Measurements from ENCODE around the gene SMIM41. TPM values are rescaled to one million over a fixed set of nuclear protein-coding genes. Genes with fewer than 3 reads are reported as not detected.
A peak's percentile ranks its signal among the peaks of the same experiment; 100 is the strongest.

The SMIM41 gene
- polyA plus RNA-seq, 2 of the 4 experiments (the other 2 are of a cell fraction) = not detected

DNA sequence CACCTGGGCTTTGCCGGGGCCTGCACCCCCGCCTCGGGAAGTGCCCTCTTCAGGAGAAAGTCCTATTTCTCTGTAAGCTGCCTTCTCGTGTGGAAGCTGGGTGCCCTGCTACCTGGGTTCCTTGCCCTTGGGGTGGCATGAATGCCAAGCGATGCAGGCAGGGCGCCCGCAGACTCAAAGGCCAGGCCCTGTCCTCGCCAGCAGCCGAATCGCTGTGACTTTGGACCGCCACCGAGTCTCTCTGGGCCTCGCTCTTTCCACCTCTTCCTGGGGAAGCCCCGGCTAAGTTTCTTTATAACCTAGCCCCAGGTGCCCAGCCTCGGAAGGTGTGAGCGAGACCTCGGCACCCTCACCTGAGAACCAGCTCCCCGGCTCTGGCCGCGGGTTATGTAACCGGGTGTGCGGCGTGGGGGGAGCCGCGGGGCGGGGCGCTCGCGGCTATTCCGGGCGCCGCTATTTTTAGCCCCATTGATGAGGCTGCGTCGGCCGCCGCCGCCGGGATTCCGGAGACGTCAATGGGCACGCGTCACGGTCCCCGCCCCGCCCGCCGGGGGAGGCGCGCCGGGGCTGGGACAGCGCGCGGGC is 42.8 kb upstream of the SMIM41 start:
- peak overlapping the region; percentile 70 for H3K4me3 ChIP-seq
- WGBS (ENCODE audit: missing lambda C conversion rate) = 41% methylated on average over 17 of the region's 53 CpGs
- CTCF ChIA-PET = interaction anchor here (0.6 to 41.8 kb wide), 4 partner anchors 12 to 93 kb away, joined by 3 to 1730 read pairs (median 985); partner anchors contain the start of genes ATG101, NR4A1, SMIM41 and TAMALIN

DNA sequence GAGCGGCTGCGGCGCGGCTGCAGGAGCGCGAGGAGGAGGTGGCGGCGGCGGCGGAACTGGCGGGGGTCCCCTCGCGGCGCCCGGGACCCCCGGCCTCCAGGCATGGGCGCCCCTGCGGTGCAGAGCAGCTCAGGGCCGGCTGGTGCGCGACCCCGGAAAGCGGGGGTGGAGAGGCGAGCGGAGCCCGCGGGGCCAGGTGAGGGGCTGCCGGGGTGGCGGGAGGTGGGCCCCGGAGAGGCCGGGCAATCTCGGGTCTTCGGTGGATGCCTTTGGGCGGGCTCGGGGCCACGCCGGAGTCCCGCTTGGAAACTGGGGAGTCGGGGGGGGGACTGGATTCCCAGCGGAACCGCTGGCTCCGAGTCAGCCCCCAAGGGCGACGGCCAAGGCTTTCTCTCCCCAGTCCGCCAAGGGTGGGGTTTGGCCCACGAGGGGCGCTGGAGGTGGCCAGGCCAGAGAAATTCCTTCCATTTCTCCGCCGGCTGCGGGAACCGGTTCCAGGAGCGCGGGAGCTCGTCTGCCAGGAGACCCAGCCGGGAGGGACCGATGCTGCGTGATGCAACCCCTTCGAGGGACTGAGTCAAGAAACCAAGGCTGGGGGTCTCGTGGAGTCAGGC is 42.1 kb upstream of the SMIM41 start:
- CTCF ChIA-PET = interaction anchor here (1.3 to 41.8 kb wide), 4 partner anchors 12 to 84 kb away, joined by 4 to 1730 read pairs (median 985); partner anchors contain the start of genes ATG101, NR4A1, SMIM41 and TAMALIN
- H3K9me3 ChIP-seq = no peaks in the 10 kb centered on the region
- TF ChIP-seq, protein P1, sequence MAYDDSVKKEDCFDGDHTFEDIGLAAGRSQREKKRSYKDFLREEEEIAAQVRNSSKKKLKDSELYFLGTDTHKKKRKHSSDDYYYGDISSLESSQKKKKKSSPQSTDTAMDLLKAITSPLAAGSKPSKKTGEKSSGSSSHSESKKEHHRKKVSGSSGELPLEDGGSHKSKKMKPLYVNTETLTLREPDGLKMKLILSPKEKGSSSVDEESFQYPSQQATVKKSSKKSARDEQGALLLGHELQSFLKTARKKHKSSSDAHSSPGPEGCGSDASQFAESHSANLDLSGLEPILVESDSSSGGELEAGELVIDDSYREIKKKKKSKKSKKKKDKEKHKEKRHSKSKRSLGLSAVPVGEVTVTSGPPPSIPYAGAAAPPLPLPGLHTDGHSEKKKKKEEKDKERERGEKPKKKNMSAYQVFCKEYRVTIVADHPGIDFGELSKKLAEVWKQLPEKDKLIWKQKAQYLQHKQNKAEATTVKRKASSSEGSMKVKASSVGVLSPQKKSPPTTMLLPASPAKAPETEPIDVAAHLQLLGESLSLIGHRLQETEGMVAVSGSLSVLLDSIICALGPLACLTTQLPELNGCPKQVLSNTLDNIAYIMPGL (CRISPR knock-in tag; IDR thresholded peaks at IDR 0.05; ENCODE audit: borderline replicate concordance) = peak; percentile 73; the same call in 1 of the 2 replicates
- TF ChIP-seq HOXB5 (CRISPR knock-in tag; IDR thresholded peaks at IDR 0.05) (no peak; the same call in 1 of the 2 replicates), KDM5A (IDR thresholded peaks at IDR 0.05) (no peak), FOSL2 (IDR thresholded peaks at IDR 0.05) (no peak), FOSL2 (CRISPR knock-in tag; IDR thresholded peaks at IDR 0.05) (no peak), POLR2A (IDR thresholded peaks at IDR 0.05; ENCODE audit: low read length) (no peak), CBX2 (IDR thresholded peaks at IDR 0.05; ENCODE audit: borderline replicate concordance, low read depth) (no peak), RNF2 (IDR thresholded peaks at IDR 0.05; ENCODE audit: borderline replicate concordance, low read depth) (no peak), EHF (CRISPR knock-in tag; IDR thresholded peaks at IDR 0.05) (peak; percentile 71; the same call in 1 of the 2 replicates), HOXB13 (CRISPR knock-in tag; IDR thresholded peaks at IDR 0.05; ENCODE audit: low read depth) (no peak), ESRRA (IDR thresholded peaks at IDR 0.05; ENCODE audit: borderline replicate concordance, low read length) (no peak), FOXS1 (CRISPR knock-in tag; IDR thresholded peaks at IDR 0.05) (no peak), NFE2L2 (conservative IDR thresholded peaks at IDR 0.05; ENCODE audit: low read length) (no peak)

More for the DNA sequence above, 42.8 kb upstream of the SMIM41 start:
- Histone ChIP-seq H3K27ac (peak overlapping the region; percentile 81 to 93), H3K9me3 (no peaks in the 10 kb centered on the region), H3K4me1 (peaks cover 20% of the 10 kb centered on the region), H3K4me2 (peak overlapping the region; percentile 96)
- peak; percentile 67 to 83 for DNase-seq (ENCODE audit: low read depth in 1 of 2, low spot score in 1 of 2)
- peak; percentile 30 to 49; a peak in 5 of 6 replicates for ATAC-seq
- POLR2A ChIA-PET = interaction anchor here (3.8 kb wide), 1 partner anchor 15 kb away, joined by 19 read pairs; the partner anchor contains the start of gene NR4A1
- TF ChIP-seq NR3C1 (IDR thresholded peaks at IDR 0.05) (no peak), RCOR1 (IDR thresholded peaks at IDR 0.05; ENCODE audit: low read depth, low read length) (no peak), NFE2L2 (conservative IDR thresholded peaks at IDR 0.05; ENCODE audit: low read length) (no peak), RNF2 (IDR thresholded peaks at IDR 0.05; ENCODE audit: borderline replicate concordance, low read depth) (no peak), CEBPB (IDR thresholded peaks at IDR 0.05) (no peak), POLR2AphosphoS2 (conservative IDR thresholded peaks at IDR 0.05; ENCODE audit: low read length) (no peak), HOXB5 (CRISPR knock-in tag; IDR thresholded peaks at IDR 0.05) (no peak), POLR2A (IDR thresholded peaks at IDR 0.05; ENCODE audit: low read length) (no peak), HOXB13 (CRISPR knock-in tag; IDR thresholded peaks at IDR 0.05; ENCODE audit: low read depth) (peak; percentile 10; the same call in 1 of the 2 replicates), MAFK (IDR thresholded peaks at IDR 0.05; ENCODE audit: partially characterized antibody) (no peak), CBX8 (IDR thresholded peaks at IDR 0.05) (no peak), HOXA7 (CRISPR knock-in tag; IDR thresholded peaks at IDR 0.05) (no peak), ZC3H11A (IDR thresholded peaks at IDR 0.05) (no peak), MAZ (IDR thresholded peaks at IDR 0.05; ENCODE audit: borderline replicate concordance, low read depth, low read length) (peak; percentile 95), ZSCAN20 (CRISPR knock-in tag; IDR thresholded peaks at IDR 0.05) (peak; percentile 82; the same call in 1 of the 2 replicates), HEYL (CRISPR knock-in tag; IDR thresholded peaks at IDR 0.05) (0 out of 2 replicates have a peak, but pooled peaks have one; percentile 30), GATA3 (IDR thresholded peaks at IDR 0.05; ENCODE audit: borderline replicate concordance) (0 out of 2 replicates have a peak, but pooled peaks have one; percentile 33), MYC (IDR thresholded peaks at IDR 0.05; ENCODE audit: borderline replicate concordance, low read length) (peak; percentile 50; the same call in 1 of the 2 replicates), SMC3 (IDR thresholded peaks at IDR 0.05) (no peak), BHLHE40 (IDR thresholded peaks at IDR 0.05; ENCODE audit: low read depth, low read length) (0 out of 2 replicates have a peak, but pooled peaks have one; percentile 3), EHF (CRISPR knock-in tag; IDR thresholded peaks at IDR 0.05) (peak; percentile 83), JUN (IDR thresholded peaks at IDR 0.05) (peak; percentile 53 to 55; a peak in 2 of 5 replicates), EHMT2 (IDR thresholded peaks at IDR 0.05; ENCODE audit: low read depth) (no peak), EP300 (IDR thresholded peaks at IDR 0.05) (peak in 1 of 2 experiments; percentile 22; a peak in 1 of 5 replicates), FOXS1 (CRISPR knock-in tag; IDR thresholded peaks at IDR 0.05) (0 out of 2 replicates have a peak, but pooled peaks have one; percentile 13), JUNB (IDR thresholded peaks at IDR 0.05) (no peak), FOSB (CRISPR knock-in tag; IDR thresholded peaks at IDR 0.05) (no peak), RARB (CRISPR knock-in tag; IDR thresholded peaks at IDR 0.05) (0 out of 2 replicates have a peak, but pooled peaks have one; percentile 43)
- TF ChIP-seq, protein P2, sequence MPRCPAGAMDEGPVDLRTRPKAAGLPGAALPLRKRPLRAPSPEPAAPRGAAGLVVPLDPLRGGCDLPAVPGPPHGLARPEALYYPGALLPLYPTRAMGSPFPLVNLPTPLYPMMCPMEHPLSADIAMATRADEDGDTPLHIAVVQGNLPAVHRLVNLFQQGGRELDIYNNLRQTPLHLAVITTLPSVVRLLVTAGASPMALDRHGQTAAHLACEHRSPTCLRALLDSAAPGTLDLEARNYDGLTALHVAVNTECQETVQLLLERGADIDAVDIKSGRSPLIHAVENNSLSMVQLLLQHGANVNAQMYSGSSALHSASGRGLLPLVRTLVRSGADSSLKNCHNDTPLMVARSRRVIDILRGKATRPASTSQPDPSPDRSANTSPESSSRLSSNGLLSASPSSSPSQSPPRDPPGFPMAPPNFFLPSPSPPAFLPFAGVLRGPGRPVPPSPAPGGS (IDR thresholded peaks at IDR 0.05) = 0 out of 3 replicates have a peak, but pooled peaks have one; percentile 26
- TF ChIP-seq, protein P3, sequence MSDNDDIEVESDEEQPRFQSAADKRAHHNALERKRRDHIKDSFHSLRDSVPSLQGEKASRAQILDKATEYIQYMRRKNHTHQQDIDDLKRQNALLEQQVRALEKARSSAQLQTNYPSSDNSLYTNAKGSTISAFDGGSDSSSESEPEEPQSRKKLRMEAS (IDR thresholded peaks at IDR 0.05) = peak; percentile 41; the same call in 1 of the 2 replicates
- TF ChIP-seq, protein P4, sequence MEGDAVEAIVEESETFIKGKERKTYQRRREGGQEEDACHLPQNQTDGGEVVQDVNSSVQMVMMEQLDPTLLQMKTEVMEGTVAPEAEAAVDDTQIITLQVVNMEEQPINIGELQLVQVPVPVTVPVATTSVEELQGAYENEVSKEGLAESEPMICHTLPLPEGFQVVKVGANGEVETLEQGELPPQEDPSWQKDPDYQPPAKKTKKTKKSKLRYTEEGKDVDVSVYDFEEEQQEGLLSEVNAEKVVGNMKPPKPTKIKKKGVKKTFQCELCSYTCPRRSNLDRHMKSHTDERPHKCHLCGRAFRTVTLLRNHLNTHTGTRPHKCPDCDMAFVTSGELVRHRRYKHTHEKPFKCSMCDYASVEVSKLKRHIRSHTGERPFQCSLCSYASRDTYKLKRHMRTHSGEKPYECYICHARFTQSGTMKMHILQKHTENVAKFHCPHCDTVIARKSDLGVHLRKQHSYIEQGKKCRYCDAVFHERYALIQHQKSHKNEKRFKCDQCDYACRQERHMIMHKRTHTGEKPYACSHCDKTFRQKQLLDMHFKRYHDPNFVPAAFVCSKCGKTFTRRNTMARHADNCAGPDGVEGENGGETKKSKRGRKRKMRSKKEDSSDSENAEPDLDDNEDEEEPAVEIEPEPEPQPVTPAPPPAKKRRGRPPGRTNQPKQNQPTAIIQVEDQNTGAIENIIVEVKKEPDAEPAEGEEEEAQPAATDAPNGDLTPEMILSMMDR (IDR thresholded peaks at IDR 0.05) = no peak
- TF ChIP-seq, protein P5, sequence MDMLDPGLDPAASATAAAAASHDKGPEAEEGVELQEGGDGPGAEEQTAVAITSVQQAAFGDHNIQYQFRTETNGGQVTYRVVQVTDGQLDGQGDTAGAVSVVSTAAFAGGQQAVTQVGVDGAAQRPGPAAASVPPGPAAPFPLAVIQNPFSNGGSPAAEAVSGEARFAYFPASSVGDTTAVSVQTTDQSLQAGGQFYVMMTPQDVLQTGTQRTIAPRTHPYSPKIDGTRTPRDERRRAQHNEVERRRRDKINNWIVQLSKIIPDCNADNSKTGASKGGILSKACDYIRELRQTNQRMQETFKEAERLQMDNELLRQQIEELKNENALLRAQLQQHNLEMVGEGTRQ (IDR thresholded peaks at IDR 0.05) = no peak
- no peak for FAIRE-seq

More for the DNA sequence above, 42.1 kb upstream of the SMIM41 start:
- Histone ChIP-seq H3K4me1 (peaks cover 17% of the 10 kb centered on the region), H3K4me3 (peak overlapping the region; percentile 70), H3K27ac (peak overlapping the region; percentile 81 to 93), H3K4me2 (peak overlapping the region; percentile 96)
- FAIRE-seq (no peak), DNase-seq (ENCODE audit: low read depth in 1 of 2, low spot score in 1 of 2) (no peak), ATAC-seq (no peak)
- 20% methylated on average over 13 of the region's 59 CpGs for WGBS (ENCODE audit: missing lambda C conversion rate)
- POLR2A ChIA-PET = interaction anchor here (0.7 to 3.8 kb wide), 2 partner anchors 14 to 32 kb away, joined by 4 to 19 read pairs; partner anchors contain the start of genes ATG101 and NR4A1
